ENCODE data around the gene THOC6.

The THOC6 gene

GRCh38 chr16:2992383-2993081 lies 31.3 kb upstream of the THOC6 start:
- no peak for DNase-seq

GRCh38 chr16:2996298-2996697 lies 27.5 kb upstream of the THOC6 start:
- no peak for DNase-seq

- no peak for DNase-seq
Measured at GRCh38 chr16:2999929-3000328, 23.9 kb upstream of the THOC6 start.

DNA sequence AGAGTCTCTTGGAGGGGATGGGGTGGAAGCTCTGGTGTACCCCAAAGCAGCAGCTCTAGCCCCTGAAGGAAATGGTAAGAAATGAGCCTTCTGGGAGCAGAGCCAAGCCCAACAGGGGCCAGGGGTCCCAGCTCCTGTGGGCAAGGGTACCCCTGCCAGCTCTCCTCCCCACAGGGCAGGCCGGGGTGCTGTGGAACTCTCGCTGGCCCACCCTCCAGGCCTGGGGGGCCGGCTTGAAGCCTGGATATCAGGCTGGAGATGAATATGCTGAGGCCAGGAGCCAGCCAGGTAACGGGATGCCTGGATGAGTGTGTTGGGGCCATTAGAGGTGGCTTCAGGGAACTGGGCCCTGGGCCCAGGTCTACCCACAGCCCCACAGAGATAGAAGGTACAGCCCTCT lies 23.3 kb upstream of the THOC6 start:
- DNase-seq, result no peak

DNA sequence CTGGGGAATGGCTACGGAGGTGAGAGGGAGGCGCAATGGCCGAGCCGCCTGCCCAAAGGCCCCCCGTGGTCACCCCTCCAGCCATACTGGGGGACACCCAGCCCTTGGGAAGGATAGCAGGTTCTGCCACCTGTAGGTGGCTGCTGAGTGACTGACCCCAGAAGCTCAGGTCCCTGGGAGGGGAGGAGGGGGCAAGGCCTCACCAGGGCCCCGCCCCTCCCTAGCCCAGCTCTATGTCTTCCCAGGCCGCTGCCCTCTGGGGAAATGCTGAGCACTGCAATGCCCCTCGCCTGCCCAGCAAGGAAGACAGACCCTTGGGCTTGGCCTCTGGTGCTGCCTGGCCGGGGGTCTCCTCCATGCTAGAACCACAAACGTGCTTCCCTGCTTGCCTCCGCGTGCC lies 22.5 kb upstream of the THOC6 start:
- no peak for DNase-seq

DNA sequence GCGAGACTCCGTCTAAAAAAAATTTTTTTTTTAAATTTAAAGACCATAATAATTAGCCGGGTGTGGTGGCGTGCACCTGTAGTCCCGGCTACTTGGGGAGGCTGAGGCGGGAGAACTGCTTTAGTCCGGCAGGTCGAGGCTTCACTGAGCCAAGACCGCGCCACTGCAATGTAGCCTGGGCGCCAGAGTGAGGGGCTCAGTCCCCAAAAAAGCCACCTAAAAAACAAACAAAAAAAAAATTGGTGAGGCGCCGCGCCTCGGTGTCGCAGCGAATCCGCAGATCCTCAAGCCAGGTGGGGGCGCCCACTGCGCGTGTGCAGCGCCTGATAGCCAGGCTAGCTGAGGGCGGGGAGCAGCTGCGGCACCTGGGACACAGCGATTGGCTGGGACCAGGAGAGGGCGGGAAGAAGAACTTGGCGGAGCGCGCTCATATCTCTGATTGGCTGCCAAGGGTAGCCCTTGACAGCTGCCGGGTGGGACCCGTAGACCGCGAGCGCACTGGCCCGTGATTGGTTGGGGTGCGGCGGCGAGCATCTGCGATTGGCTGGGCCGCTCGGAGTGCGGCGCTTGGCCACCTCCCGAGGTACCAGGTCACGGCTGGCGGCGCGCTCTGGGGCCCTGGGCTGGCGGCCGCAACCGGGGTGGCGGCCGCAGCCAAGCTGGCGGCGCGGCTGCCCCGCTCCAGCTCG lies 20.1 kb upstream of the THOC6 start:
- peak; percentile 98 to 99 for DNase-seq

DNA sequence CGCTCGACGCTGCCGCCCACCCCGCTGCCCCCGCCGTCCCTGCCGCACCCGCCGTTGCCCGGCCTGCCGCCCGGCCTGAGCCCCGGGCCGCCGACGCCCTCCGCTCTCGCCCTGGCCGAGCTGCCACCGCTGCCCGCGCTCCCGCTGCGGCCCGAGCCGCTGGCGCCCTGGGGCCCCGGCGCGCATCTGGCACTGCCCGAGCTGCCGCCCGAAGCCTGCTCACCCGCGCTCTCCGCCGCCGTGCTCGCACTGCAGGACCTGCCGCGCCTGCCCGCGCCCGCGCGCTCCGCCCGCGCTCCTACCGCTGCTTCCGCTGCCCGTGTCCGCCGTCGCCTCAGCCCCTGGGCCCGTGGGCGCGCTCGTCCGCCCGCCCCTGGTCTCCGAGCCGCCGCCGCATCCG lies 19.5 kb upstream of the THOC6 start:
- DNase-seq, result no peak

DNA sequence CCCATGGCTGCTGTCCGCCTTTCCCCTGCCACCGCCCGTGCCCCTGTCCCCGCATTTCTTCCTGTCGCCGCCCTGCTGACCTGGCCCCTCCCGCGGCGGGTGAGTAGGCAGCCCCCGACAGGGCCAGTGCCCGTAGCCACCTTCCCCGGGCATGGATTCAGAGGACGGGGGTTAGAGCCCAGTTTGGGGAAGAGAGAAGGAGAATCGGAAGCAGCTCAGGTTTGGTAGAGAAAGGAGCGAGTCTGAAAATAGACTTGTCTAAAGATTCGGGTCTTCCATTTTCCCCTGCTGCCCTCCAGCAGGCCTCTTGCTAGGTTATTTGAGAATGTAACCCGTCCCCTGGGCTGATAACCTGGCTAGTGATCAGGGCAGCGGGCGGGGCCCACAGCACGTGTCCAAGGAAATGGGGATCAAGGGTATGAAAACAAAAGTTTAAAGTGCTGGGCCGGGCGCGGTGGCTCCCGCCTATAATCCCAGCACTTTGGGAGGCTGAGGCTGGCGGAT lies 19.0 kb upstream of the THOC6 start:
- DNase-seq, result no peak

DNA sequence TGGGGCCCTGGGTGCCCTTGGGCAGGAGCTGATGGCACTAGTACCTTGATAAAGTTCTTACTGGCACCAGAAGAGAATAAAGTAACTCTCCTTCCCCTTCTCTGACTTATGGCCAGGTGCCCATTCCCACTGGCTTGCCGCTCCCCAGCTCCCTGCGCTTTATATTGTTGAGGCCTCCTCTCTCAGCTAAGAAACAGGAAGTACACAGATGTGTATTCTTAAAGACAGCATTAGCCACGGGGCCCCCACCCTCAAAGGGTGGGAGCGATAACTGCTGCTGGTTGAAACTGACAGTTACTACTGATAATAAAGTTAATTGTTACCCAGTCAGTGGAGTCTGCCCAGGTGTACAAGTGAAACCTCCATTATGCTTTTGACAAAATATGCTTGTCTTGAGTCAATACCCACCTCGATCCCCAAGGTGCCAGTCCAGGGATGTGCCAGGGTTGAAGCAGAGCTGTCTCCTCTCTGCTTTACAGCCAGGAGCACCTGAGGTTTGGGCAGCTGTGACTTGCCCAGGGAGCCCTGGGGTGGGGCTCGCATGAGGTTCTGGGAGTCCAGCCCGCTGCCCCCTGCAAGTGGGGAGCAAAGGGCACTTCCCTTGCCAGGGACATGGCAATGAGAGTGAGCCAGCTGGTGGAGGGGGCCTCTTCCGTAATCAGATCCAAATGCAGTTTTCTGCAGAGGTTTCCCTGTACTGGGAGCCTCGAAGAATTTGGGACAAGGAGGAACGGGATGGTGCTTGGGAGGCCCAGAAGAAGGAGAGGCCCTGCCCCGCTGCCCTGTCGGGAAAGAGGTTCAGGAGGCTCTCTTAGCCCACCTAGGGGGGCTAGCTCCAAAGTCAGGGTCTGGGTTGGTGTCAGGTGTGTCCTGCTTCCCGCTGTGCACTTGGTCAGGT lies 16.5 kb upstream of the THOC6 start:
- DNase-seq, result no peak

DNA sequence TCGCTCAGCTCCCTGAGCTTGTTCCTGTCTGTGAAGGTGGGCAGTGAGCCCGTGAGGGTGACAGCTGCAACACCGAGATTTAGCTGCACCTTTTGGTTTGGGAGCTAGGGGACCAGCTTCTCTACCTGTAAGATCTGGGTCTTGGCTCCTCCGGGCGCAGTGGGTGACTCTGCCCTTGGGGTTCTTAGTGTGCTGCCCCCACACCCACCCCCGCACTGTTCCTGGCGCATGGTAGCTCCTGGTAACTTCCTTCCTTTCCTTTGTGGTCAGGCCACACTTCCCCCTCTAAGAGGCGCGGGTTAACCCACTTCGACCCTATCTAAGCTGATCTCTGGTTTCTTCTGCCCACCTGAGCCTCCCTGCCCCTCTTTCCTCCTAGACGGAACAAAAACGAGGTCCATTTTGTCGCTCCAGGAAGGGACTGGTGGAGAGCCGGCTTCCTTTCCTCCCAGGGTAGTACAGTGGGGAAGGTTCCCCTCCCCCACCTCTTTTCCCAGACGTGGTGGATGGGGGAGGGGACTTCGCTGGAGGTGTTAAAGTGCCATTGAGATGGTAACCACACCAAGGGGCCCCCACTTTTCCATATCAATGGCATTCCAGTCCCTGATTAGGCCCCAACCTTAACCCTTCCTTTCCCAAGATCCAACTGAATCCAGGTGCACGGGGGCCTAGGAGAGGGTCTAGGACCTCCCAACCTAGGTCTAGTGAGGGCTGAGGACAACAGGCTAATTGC lies 15.7 kb upstream of the THOC6 start:
- DNase-seq, result peak in 1 of 2 donors; percentile 37

DNA sequence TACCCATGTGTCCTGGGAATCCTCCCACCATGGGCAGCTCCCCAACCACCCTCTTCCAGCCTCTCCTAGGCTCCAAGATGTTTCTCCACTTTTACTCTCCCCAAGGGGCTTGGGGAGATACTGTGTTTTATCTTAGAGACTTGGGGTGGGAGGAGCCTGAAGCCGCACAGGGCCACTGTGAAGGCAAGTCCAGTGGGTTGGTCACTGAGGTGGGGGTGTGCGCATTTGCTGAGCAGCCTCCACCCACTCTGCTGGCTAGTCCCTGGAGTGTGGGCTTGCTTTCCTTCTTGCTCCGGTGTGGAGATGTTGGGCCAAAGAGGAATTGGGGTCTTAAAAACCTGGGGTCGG lies 15.2 kb upstream of the THOC6 start:
- DNase-seq, result no peak

- DNase-seq, result no peak
Measured at GRCh38 chr16:3009568-3010390, 14.1 kb upstream of the THOC6 start.

DNA sequence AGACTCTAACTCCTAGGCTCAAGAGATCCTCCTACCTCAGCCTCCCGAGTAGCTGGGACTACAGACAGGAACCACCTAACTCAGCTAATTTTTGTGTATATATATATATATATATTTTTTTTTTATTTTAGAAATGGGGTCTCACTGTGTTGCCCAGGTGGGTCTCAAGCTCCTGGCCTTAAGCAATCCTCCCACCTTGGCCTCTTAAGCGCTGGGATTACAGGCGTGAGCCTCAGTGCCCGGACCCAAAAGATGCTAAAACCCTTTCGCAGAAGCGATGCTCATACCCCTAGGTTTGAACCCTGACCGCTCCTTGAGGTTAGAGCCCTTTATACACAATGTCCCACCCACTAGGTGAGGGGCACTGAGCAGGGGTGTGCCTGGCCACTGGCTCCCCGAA lies 13.3 kb upstream of the THOC6 start:
- DNase-seq, result no peak

DNA sequence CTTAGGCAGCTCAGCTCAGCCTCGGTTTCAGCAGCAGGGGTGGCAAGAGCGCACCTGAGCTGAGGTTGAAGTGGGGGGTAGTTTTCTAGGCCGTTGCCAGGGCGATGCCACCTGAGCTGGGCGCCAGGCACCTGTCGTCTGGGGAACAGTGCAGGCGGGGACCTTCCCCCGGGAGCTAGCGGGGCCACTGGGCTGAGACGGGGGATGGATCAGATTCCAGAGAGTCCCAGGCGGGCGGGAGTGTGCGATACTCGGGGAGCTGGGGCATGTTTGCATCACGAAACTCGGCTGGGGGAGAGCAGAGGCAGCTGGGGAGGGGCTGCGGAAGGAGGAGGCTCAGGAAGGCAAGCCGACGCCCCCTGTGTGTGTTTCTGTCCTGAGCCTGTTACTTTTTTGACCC lies 11.6 kb upstream of the THOC6 start:
- no peak for DNase-seq

- DNase-seq, result no peak
Measured at GRCh38 chr16:3012828-3013420, 10.9 kb upstream of the THOC6 start, which contains the start of gene CLDN9. Gene CLDN9, plus strand, starts transcription at chr16:3012923. Its CDS starts 440 bp downstream, at chr16:3013363.

GRCh38 chr16:3013491-3013951 lies 10.3 kb upstream of the THOC6 start:
- no peak for DNase-seq

DNA sequence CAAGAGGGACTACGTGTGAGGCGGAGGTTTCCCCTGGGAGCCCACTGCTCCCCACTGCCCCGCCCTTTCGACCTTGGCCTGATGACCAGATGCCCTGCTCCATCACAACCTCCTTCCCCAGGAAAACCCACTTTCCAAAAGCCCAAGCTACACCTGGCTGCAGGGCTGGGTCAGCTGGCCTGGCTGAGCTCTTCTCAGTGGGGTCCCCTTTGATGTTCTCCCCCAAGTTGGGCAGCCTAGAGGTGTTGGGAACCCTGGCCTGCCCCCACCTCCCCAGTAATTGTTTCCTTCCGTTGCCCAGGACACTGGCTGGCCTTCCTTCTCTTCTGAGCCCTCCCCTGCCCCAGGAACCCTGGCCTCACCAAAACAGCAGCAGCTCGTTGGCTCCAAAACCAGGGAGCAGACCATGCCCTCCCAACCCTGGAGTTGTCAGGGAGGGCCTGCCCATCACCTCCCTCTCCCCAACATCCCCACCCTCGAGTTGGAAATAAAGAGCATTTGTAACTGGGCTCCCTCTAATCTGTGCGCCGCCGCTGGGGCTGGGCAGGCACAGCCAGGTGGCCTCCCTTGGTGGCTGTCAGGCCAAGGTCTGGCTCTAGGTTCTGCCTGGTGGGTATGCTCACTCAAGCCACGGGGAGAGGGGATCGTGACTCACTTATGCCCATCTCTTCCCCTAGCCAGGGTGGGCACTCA lies 9.7 kb upstream of the THOC6 start:
- no peak for DNase-seq

DNA sequence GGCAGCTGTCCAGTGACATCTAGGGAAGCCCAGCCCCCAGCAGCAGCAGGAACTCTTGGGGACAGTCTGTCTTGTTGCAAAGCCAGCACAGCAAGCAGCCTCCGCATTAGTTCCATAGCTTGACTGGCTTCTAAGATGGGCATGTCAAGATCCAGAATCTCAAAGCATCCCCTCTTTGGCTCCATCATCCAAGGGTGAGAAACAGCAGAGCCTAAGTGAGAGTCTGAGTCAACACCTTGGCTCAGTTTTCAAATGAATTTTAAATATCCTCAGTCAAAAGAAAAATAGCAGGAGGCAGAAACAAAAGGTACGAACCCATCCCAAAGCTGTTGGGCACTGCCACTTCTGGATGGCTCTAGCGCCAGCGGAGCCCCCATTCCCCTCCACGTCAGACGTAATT lies 8.9 kb upstream of the THOC6 start:
- no peak for DNase-seq

- no peak for DNase-seq
Measured at GRCh38 chr16:3015865-3016521, 7.8 kb upstream of the THOC6 start.

DNA sequence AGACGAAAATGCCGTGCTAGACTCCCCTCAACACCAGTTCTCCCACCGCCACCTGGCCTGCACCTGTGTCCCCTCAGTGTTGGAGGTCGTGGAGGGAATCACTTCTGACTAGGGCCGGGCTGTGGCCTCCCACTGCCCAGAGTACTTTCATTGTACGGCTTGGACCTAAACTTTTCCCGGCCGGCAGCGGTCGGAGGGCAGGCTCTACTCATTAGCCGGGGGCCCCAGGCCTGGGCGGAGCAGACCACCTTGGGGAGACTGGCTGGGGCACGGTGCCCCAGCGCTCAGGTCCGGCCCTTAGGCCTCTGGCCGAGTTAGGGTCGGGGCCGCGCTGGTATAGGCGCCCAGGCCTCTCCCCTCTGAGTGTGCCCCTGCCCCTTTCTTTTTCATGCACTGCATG lies 6.5 kb upstream of the THOC6 start:
- DNase-seq, result no peak
